Left lung (tissue), 10 donors: ENCODE data around the gene MAU2. TPM values are rescaled to one million over a fixed set of nuclear protein-coding genes. Genes with fewer than 3 reads are reported as not detected.

ENCODE experiments used
- ATAC-seq: fragments of 200-7000 bp; cut with Tn5 transposase; one replicate; pipeline ENCODE4 v1.9.1; 2020; ENCODE audit warnings: moderate library complexity
- DNase-seq, 4 donors: peaks; one replicate each; pipeline ENCODE4 v3.0.0-alpha.2; 2013 to 2020
- H3K27ac ChIP-seq, 2 donors: fragments of 200-600 bp; sonication (generic) in 1 of 2; one replicate each; pipeline versions ENCODE4 v1.5.0 to v1.8.0; 2020 to 2021
- H3K27me3 ChIP-seq, 2 donors: fragments of 200-600 bp; sonication (generic) in 1 of 2; one replicate each; pipeline versions ENCODE4 v1.5.0 to v1.8.0; 2020 to 2021
- H3K36me3 ChIP-seq, 2 donors: fragments of 200-600 bp; sonication (generic) in 1 of 2; one replicate each; pipeline versions ENCODE4 v1.5.0 to v1.8.0; 2020 to 2021
- H3K4me1 ChIP-seq, 2 donors: fragments of 200-600 bp; one replicate each; pipeline ENCODE4 v1.8.0; 2021
- H3K4me3 ChIP-seq, 2 donors: fragments of 200-600 bp; sonication (generic) in 1 of 2; one replicate each; pipeline versions ENCODE4 v1.5.0 to v1.8.0; 2020 to 2021; ENCODE audit warnings: mild to moderate bottlenecking in 1 of 2
- H3K9me3 ChIP-seq, 2 donors: fragments of 200-600 bp; sonication (generic) in 1 of 2; one replicate each; pipeline versions ENCODE4 v1.5.0 to v1.8.0; 2020 to 2021
- intact Hi-C, 2 donors: fragments of 100-400 bp; cut with DNase I; formaldehyde crosslinking; loops; one replicate each; pipeline versions ENCODE4 v1.11.2 to v1.14.2; 2022
- polyA plus RNA-seq, 6 donors: library from polyadenylated mRNA; unstranded; fragments of 120-200 nt; gene quantifications; one replicate each; pipeline ENCODE4 v1.2.1, GENCODE V29; 2013; ENCODE audit not compliant: insufficient read length in 6 of 6
- total RNA-seq, 2 donors: library from RNA; stranded (reverse); fragmentation: NEBNext Ultra II Directional; extraction: Animal tissue kit (Norgen Biotek cat#: 25700); gene quantifications; one replicate each; pipeline ENCODE4 v1.2.1, GENCODE V29; 2021
- TF ChIP-seq, protein P1 (sequence below), 2 donors: fragments of 200-600 bp; sonication (generic) in 1 of 2; IDR thresholded peaks; one replicate each; pipeline versions ENCODE4 v1.5.0 to v1.8.0; 2021; ENCODE audit warnings: antibody characterized with exemption in 2 of 2
- donor health status: DM: no; HTN: yes; CAD: no.
- donor health status: DM: no; HTN: no; CAD: no.

MAU2 gene
- total and polyA plus RNA-seq, 8 donors: 46.7 to 80.3 (median 65.3) TPM

DNA sequence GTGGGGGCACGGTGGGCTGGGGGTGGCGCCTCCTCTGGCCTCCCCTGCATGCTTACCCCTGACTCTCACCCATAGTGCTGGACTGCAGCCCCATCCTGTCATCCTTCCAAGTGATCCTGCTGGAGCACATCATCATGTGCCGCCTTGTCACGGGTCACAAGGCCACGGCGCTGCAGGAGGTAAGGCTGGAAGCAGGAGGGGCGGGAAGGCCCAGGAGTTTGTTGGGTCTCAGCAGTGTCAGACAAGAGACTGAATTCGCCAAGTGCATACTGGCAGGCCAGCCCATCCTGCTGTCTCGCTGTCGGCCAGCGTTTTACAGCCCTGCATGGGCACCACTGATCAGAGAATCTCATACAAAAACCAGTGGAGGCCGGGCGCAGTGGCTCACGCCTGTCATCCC, 23.1 kb downstream of the MAU2 start:
- Histone ChIP-seq H3K4me1 (no peaks in the 10 kb centered on the region), H3K27ac (no peak overlapping the region), H3K36me3 (peaks cover 0 to 100% of the 10 kb centered on the region in 2 donors), H3K27me3 (no peaks in the 10 kb centered on the region), H3K9me3 (no peaks in the 10 kb centered on the region), H3K4me3 (no peak overlapping the region)
- no peak for DNase-seq
- TF ChIP-seq, protein P1, sequence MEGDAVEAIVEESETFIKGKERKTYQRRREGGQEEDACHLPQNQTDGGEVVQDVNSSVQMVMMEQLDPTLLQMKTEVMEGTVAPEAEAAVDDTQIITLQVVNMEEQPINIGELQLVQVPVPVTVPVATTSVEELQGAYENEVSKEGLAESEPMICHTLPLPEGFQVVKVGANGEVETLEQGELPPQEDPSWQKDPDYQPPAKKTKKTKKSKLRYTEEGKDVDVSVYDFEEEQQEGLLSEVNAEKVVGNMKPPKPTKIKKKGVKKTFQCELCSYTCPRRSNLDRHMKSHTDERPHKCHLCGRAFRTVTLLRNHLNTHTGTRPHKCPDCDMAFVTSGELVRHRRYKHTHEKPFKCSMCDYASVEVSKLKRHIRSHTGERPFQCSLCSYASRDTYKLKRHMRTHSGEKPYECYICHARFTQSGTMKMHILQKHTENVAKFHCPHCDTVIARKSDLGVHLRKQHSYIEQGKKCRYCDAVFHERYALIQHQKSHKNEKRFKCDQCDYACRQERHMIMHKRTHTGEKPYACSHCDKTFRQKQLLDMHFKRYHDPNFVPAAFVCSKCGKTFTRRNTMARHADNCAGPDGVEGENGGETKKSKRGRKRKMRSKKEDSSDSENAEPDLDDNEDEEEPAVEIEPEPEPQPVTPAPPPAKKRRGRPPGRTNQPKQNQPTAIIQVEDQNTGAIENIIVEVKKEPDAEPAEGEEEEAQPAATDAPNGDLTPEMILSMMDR (IDR thresholded peaks at IDR 0.05): no peak
- ATAC-seq: no peak
- intact Hi-C loops: no loop called here

DNA sequence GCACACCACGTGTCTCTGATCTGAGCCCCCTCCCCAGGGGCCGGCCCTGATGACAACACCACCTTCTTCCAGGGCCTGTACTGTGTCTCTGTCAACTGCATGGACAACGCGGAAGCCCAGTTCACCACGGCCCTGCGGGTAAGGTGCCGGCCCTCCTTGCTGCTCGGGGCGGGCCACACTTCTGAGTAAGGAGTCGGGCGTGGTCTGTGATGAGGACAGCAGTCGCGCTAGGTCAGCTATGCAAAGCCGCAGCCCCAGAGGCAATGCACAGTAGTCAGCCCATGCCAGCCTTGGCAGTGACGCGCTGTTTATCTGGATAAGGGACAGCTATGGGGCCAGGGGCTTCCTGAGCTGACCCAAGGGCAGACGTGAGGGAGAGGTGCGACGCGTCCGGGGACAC, 24.6 kb downstream of the MAU2 start:
- intact Hi-C loops: no loop called here
- TF ChIP-seq, protein P1 (IDR thresholded peaks at IDR 0.05): no peak
- no peak overlapping the region for H3K27ac ChIP-seq
- no peak overlapping the region for H3K4me3 ChIP-seq
- no peaks in the 10 kb centered on the region for H3K9me3 ChIP-seq
- no peak for ATAC-seq
- H3K27me3 ChIP-seq: no peaks in the 10 kb centered on the region
- H3K4me1 ChIP-seq: no peaks in the 10 kb centered on the region
- peaks cover 0 to 100% of the 10 kb centered on the region in 2 donors for H3K36me3 ChIP-seq
- DNase-seq: no peak

- intact Hi-C loops: no loop called here
- ATAC-seq (no peak), DNase-seq (no peak)
- no peak overlapping the region for H3K27ac ChIP-seq
- no peaks in the 10 kb centered on the region for H3K4me1 ChIP-seq
- no peaks in the 10 kb centered on the region for H3K27me3 ChIP-seq
- H3K36me3 ChIP-seq: peaks cover 0 to 100% of the 10 kb centered on the region in 2 donors
- H3K4me3 ChIP-seq: no peak overlapping the region
- TF ChIP-seq, protein P1 (IDR thresholded peaks at IDR 0.05): no peak
- no peaks in the 10 kb centered on the region for H3K9me3 ChIP-seq
These were observed 25.3 kb downstream of the MAU2 start for GRCh38 chr19:19345970-19346369.

DNA sequence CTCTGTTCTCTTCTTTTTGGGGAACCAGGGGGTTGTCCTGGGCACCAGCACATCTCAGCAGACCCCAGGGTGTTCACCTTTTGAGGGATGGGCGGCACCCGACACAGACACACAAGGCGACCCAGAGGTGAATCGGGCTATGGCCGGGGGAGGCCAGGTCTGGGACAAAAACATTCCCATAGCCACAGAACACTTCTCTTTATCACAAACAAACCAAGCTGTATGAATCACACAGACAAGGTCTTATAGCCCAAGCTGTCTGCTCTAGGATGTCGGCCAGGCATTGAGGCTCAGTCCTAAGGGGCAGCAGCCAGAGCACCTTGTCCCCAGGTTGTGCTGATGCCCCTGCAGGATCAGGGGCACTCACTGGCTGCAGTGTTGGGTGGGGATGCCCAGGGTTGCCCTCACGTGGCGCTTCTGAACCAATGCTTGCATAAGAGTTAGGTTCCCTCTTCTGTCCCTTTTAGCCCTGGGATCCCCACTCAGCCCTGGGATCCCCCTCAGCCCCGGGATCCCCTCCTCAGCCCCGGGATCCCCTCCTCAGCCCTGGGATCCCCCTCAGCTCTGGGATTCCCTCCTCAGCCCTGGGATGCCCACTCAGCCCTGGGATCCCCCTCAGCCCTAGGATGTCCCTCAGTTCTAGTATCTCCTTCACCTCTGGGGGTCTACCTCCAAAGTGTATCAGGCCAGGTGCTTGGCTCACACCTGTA, 26.9 kb downstream of the MAU2 start:
- no peak overlapping the region for H3K27ac ChIP-seq
- H3K36me3 ChIP-seq: peaks cover 2 to 100% of the 10 kb centered on the region in 2 donors
- H3K4me3 ChIP-seq: no peak overlapping the region
- intact Hi-C loops: no loop called here
- TF ChIP-seq, protein P1 (IDR thresholded peaks at IDR 0.05): no peak
- no peaks in the 10 kb centered on the region for H3K27me3 ChIP-seq
- H3K9me3 ChIP-seq: no peaks in the 10 kb centered on the region
- DNase-seq (no peak), ATAC-seq (no peak)
- H3K4me1 ChIP-seq: no peaks in the 10 kb centered on the region

DNA sequence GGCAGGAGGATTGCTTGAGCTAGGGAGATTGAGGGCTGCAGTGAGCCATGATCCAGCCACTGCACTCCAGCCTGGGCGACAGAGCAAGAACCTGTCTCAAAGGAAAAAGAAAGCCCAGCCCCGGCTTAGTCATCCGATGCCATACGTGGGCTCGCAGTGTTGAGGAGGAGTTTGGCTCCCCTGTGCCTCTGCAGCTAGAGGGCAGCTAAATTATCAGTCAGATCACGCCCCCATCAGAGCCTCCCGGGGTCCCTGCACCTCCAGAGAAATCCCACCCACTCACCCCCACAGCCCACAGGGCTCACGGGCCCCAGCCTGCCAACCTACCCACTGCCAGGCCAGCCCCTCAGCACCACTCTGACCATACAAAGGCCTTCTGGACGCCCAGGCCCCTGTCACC, 27.6 kb downstream of the MAU2 start:
- intact Hi-C loops: no loop called here
- ATAC-seq: no peak
- no peaks in the 10 kb centered on the region for H3K4me1 ChIP-seq
- no peaks in the 10 kb centered on the region for H3K27me3 ChIP-seq
- TF ChIP-seq, protein P1 (IDR thresholded peaks at IDR 0.05): no peak
- no peaks in the 10 kb centered on the region for H3K9me3 ChIP-seq
- H3K36me3 ChIP-seq: peaks cover 5 to 100% of the 10 kb centered on the region in 2 donors
- no peak for DNase-seq
- no peak overlapping the region for H3K4me3 ChIP-seq
- H3K27ac ChIP-seq: no peak overlapping the region
